ENCODE results near the gene PPP1R14B.
"Not testable (repeated sequence)": the region's sequence is repeated elsewhere in the genome, so short reads cannot be mapped to it uniquely, and the experiment has no call there.

PPP1R14B gene

GRCh38 chr11:64247729-64248531, 1.2 kb upstream of the PPP1R14B start:
- no peak for DNase-seq (ENCODE audit: low spot score)
- no peak for TF ChIP-seq CTCF (IDR thresholded peaks at IDR 0.05; ENCODE audit: extremely low read depth, missing control alignments)

- not testable (repeated sequence) for DNase-seq (ENCODE audit: low spot score)
Measured at GRCh38 chr11:64246621-64246870, 197 bp downstream of the PPP1R14B start.

GRCh38 chr11:64245797-64246620, 734 bp downstream of the PPP1R14B start:
- TF ChIP-seq CTCF (IDR thresholded peaks at IDR 0.05; ENCODE audit: extremely low read depth, missing control alignments): no peak
- DNase-seq (ENCODE audit: low spot score): no peak

GRCh38 chr11:64245401-64245796, 1.3 kb downstream of the PPP1R14B start:
- no peak for TF ChIP-seq CTCF (IDR thresholded peaks at IDR 0.05; ENCODE audit: extremely low read depth, missing control alignments)
- DNase-seq (ENCODE audit: low spot score): no peak

GRCh38 chr11:64244966-64245365, 1.8 kb downstream of the PPP1R14B start:
- TF ChIP-seq CTCF (IDR thresholded peaks at IDR 0.05; ENCODE audit: extremely low read depth, missing control alignments): no peak
- no peak for DNase-seq (ENCODE audit: low spot score)

GRCh38 chr11:64244107-64244506, 2.6 kb downstream of the PPP1R14B start:
- TF ChIP-seq CTCF (IDR thresholded peaks at IDR 0.05; ENCODE audit: extremely low read depth, missing control alignments): no peak
- DNase-seq (ENCODE audit: low spot score): no peak

- TF ChIP-seq CTCF (IDR thresholded peaks at IDR 0.05; ENCODE audit: extremely low read depth, missing control alignments): no peak
- DNase-seq (ENCODE audit: low spot score): no peak
Measured at GRCh38 chr11:64243236-64243854, 3.4 kb downstream of the PPP1R14B start.
